ENCODE measurements around the gene RAD23A.
"Not testable (repeated sequence)": the region's sequence is repeated elsewhere in the genome, so short reads cannot be mapped to it uniquely, and the experiment has no call there.

Gene RAD23A

GRCh38 chr19:12957389-12957952 lies 11.8 kb downstream of the RAD23A start:
- Histone ChIP-seq H3K36me3 (ENCODE audit: control insufficient read depth, insufficient read depth, low read length) (peaks cover 12% of the 10 kb centered on the region; the same call in 1 of the 2 replicates), H3K4me3 (ENCODE audit: low read length) (peak overlapping the region; percentile 99; the same call in 1 of the 2 replicates)
- not testable (repeated sequence) for H3K4me1 ChIP-seq (ENCODE audit: control insufficient read depth, insufficient read depth, low read length); H3K27ac ChIP-seq (ENCODE audit: low read length); DNase-seq (ENCODE audit: low read depth, low spot score); H3K27me3 ChIP-seq (ENCODE audit: control insufficient read depth, insufficient read depth, low read length); H3K9me3 ChIP-seq (ENCODE audit: control insufficient read depth, insufficient read depth, low read length)
- 100% methylated on average over 1 of the region's 31 CpGs for WGBS (ENCODE audit: insufficient coverage, insufficient read length)

DNA sequence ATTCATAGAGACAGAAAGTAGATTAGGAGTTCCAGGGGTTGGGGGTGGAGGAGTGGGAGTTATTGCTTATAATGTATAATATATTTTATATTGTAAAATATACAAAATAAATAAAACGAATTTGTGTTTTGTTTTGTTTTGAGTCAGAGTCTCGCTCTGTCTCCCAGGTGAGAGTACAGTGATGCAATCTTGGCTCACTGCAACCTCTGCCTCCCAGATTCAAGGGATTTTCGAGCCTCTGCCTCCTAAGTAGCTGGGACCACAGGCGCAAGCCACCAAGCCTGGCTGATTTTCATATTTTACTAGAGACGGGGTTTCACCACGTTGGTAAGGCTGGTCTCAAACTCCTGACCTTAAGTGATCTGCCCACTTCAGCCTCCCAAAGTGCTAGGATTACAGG lies 13.8 kb downstream of the RAD23A start:
- Histone ChIP-seq H3K27ac (ENCODE audit: low read length) (no peak overlapping the region), H3K4me3 (ENCODE audit: low read length) (no peak overlapping the region), H3K36me3 (ENCODE audit: control insufficient read depth, insufficient read depth, low read length) (no peaks in the 10 kb centered on the region), H3K27me3 (ENCODE audit: control insufficient read depth, insufficient read depth, low read length) (no peaks in the 10 kb centered on the region), H3K4me1 (ENCODE audit: control insufficient read depth, insufficient read depth, low read length) (0 out of 2 replicates have a peak, but pooled peaks cover 2% of the 10 kb centered on the region), H3K9me3 (ENCODE audit: control insufficient read depth, insufficient read depth, low read length) (no peaks in the 10 kb centered on the region)
- no CpG with 5 or more reads among the region's 6 CpGs for WGBS (ENCODE audit: insufficient coverage, insufficient read length)
- DNase-seq (ENCODE audit: low read depth, low spot score) = no peak

- WGBS (ENCODE audit: insufficient coverage, insufficient read length) = no CpG with 5 or more reads among the region's 34 CpGs
- no peaks in the 10 kb centered on the region for H3K9me3 ChIP-seq (ENCODE audit: control insufficient read depth, insufficient read depth, low read length)
- no peaks in the 10 kb centered on the region for H3K36me3 ChIP-seq (ENCODE audit: control insufficient read depth, insufficient read depth, low read length)
- H3K4me3 ChIP-seq (ENCODE audit: low read length) = peak overlapping the region; percentile 27; the same call in 1 of the 2 replicates
- no peaks in the 10 kb centered on the region for H3K4me1 ChIP-seq (ENCODE audit: control insufficient read depth, insufficient read depth, low read length)
- H3K27ac ChIP-seq (ENCODE audit: low read length) = no peak overlapping the region
- H3K27me3 ChIP-seq (ENCODE audit: control insufficient read depth, insufficient read depth, low read length) = no peaks in the 10 kb centered on the region
- DNase-seq (ENCODE audit: low read depth, low spot score) = no peak
Observed at GRCh38 chr19:12965017-12965811, 19.6 kb downstream of the RAD23A start.

- no peaks in the 10 kb centered on the region for H3K36me3 ChIP-seq (ENCODE audit: control insufficient read depth, insufficient read depth, low read length)
- no CpG with 5 or more reads among the region's 8 CpGs for WGBS (ENCODE audit: insufficient coverage, insufficient read length)
- no peaks in the 10 kb centered on the region for H3K27me3 ChIP-seq (ENCODE audit: control insufficient read depth, insufficient read depth, low read length)
- no peaks in the 10 kb centered on the region for H3K9me3 ChIP-seq (ENCODE audit: control insufficient read depth, insufficient read depth, low read length)
- no peak overlapping the region for H3K27ac ChIP-seq (ENCODE audit: low read length)
- DNase-seq (ENCODE audit: low read depth, low spot score) = no peak
- H3K4me1 ChIP-seq (ENCODE audit: control insufficient read depth, insufficient read depth, low read length) = no peaks in the 10 kb centered on the region
- 0 out of 2 replicates have a peak overlapping the region, but pooled peaks have one; percentile 27 for H3K4me3 ChIP-seq (ENCODE audit: low read length)
Observed at GRCh38 chr19:12965812-12966135, 20.1 kb downstream of the RAD23A start.

DNA sequence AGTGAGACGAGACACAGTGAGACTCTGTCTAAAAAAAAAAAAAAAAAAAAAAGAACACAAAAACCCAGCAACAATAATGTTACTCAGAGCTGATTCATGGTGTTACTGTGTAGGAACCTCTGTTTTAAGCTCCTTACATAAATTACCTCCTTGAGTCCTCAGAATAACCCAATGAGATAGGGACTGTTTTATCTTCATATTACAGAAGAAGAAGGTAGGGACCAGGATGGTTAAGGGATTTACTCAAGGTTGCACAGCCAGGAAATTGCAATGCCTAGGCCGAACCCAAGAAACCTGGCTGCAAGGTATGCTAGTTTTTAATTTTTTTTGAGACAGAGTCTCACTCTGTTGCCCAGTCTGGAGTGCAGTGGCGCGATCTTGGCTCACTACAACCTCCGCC lies 22.2 kb downstream of the RAD23A start:
- H3K9me3 ChIP-seq (ENCODE audit: control insufficient read depth, insufficient read depth, low read length) = no peaks in the 10 kb centered on the region
- no peak overlapping the region for H3K27ac ChIP-seq (ENCODE audit: low read length)
- H3K36me3 ChIP-seq (ENCODE audit: control insufficient read depth, insufficient read depth, low read length) = no peaks in the 10 kb centered on the region
- H3K4me3 ChIP-seq (ENCODE audit: low read length) = no peak overlapping the region
- no peaks in the 10 kb centered on the region for H3K4me1 ChIP-seq (ENCODE audit: control insufficient read depth, insufficient read depth, low read length)
- no CpG with 5 or more reads among the region's 5 CpGs for WGBS (ENCODE audit: insufficient coverage, insufficient read length)
- no peaks in the 10 kb centered on the region for H3K27me3 ChIP-seq (ENCODE audit: control insufficient read depth, insufficient read depth, low read length)
- DNase-seq (ENCODE audit: low read depth, low spot score) = no peak

- no peaks in the 10 kb centered on the region for H3K36me3 ChIP-seq (ENCODE audit: control insufficient read depth, insufficient read depth, low read length)
- H3K27ac ChIP-seq (ENCODE audit: low read length) = no peak within 1 kb of the TSS
- WGBS (ENCODE audit: insufficient coverage, insufficient read length) = no CpG with 5 or more reads among the region's 14 CpGs
- DNase-seq (ENCODE audit: low read depth, low spot score) = no peak
- H3K4me3 ChIP-seq (ENCODE audit: low read length) = no peak within 1 kb of the TSS
- H3K4me1 ChIP-seq (ENCODE audit: control insufficient read depth, insufficient read depth, low read length) = no peaks in the 10 kb centered on the region
- no peaks in the 10 kb centered on the region for H3K27me3 ChIP-seq (ENCODE audit: control insufficient read depth, insufficient read depth, low read length)
- no peaks in the 10 kb centered on the region for H3K9me3 ChIP-seq (ENCODE audit: control insufficient read depth, insufficient read depth, low read length)
Observed at GRCh38 chr19:12969292-12969988, 23.8 kb downstream of the RAD23A start, which contains the start of gene DAND5. Gene DAND5, plus strand, starts transcription at chr19:12969576. Its CDS starts 85 bp downstream, at chr19:12969661.

DNA sequence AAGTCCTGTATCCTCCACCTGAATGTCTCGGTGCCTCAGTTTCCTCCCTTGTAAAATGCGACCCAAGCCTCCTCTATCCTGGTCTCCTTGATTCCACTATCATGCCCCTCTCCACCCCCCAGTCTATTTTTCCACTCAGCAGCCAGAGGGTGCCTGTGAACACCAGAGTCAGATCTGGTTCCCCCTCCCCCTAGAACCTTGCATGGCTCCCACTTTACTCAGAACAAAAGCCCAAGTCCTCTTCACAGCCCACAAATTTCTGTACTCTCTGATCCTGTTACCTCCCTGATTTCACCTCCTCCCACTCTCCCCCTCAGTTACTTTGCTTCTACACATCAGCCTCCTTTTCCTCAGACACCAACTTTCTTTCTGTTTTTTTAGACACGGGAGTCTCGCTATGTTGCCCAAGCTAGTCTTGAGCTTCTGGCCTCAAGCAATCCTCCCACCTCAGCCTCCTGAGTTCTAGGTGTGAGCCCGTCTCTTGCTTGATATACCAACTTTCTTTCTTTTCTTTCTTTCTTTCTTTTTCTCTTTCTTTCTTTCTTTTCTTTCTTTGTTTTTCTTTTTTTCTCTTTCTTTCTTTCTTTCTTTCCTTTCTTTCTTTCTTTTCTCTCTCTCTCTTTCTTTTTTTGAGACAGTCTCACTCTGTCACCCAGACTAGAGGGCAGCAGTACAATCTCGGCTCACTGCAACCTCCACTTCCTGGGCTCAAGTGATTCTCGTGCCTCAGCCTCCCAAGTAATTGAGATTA lies 24.6 kb downstream of the RAD23A start:
- no peak for DNase-seq (ENCODE audit: low read depth, low spot score)
- Histone ChIP-seq H3K27ac (ENCODE audit: low read length) (no peak overlapping the region), H3K4me3 (ENCODE audit: low read length) (no peak overlapping the region), H3K36me3 (ENCODE audit: control insufficient read depth, insufficient read depth, low read length) (no peaks in the 10 kb centered on the region), H3K9me3 (ENCODE audit: control insufficient read depth, insufficient read depth, low read length) (no peaks in the 10 kb centered on the region), H3K27me3 (ENCODE audit: control insufficient read depth, insufficient read depth, low read length) (no peaks in the 10 kb centered on the region), H3K4me1 (ENCODE audit: control insufficient read depth, insufficient read depth, low read length) (no peaks in the 10 kb centered on the region)
- no CpG with 5 or more reads among the region's 7 CpGs for WGBS (ENCODE audit: insufficient coverage, insufficient read length)

- WGBS (ENCODE audit: insufficient coverage, insufficient read length) = no CpG with 5 or more reads among the region's 16 CpGs
- no peak for DNase-seq (ENCODE audit: low read depth, low spot score)
- Histone ChIP-seq H3K4me1 (ENCODE audit: control insufficient read depth, insufficient read depth, low read length) (no peaks in the 10 kb centered on the region), H3K27ac (ENCODE audit: low read length) (no peak overlapping the region), H3K4me3 (ENCODE audit: low read length) (no peak overlapping the region), H3K9me3 (ENCODE audit: control insufficient read depth, insufficient read depth, low read length) (no peaks in the 10 kb centered on the region), H3K36me3 (ENCODE audit: control insufficient read depth, insufficient read depth, low read length) (no peaks in the 10 kb centered on the region), H3K27me3 (ENCODE audit: control insufficient read depth, insufficient read depth, low read length) (no peaks in the 10 kb centered on the region)
Observed at GRCh38 chr19:12973236-12973635, 27.6 kb downstream of the RAD23A start.

GRCh38 chr19:12974301-12975220 lies 28.9 kb downstream of the RAD23A start:
- Histone ChIP-seq H3K4me3 (ENCODE audit: low read length) (no peak overlapping the region), H3K27me3 (ENCODE audit: control insufficient read depth, insufficient read depth, low read length) (no peaks in the 10 kb centered on the region), H3K9me3 (ENCODE audit: control insufficient read depth, insufficient read depth, low read length) (no peaks in the 10 kb centered on the region), H3K36me3 (ENCODE audit: control insufficient read depth, insufficient read depth, low read length) (no peaks in the 10 kb centered on the region), H3K27ac (ENCODE audit: low read length) (no peak overlapping the region), H3K4me1 (ENCODE audit: control insufficient read depth, insufficient read depth, low read length) (no peaks in the 10 kb centered on the region)
- no CpG with 5 or more reads among the region's 19 CpGs for WGBS (ENCODE audit: insufficient coverage, insufficient read length)
- DNase-seq (ENCODE audit: low read depth, low spot score) = no peak

Data from iPS DF 6.9 (cell line).